Measurements from ENCODE around the gene OPA1.

- TF ChIP-seq EZH2phosphoT487 (IDR thresholded peaks at IDR 0.05; ENCODE audit: low read length) (no peak), CTCF (IDR thresholded peaks at IDR 0.05; ENCODE audit: low read length) (no peak), EZH2 (optimal IDR thresholded peaks at IDR 0.05; ENCODE audit: low read depth, low read length) (no peak)
These were observed 18.4 kb upstream of the OPA1 start for GRCh38 chr3:193574488-193575070.
